Heart right ventricle (tissue), 16 donors: Measurements from ENCODE around the gene LRCH1. TPM values are rescaled to one million over a fixed set of nuclear protein-coding genes. Genes with fewer than 3 reads are reported as not detected.

Source experiments
- ATAC-seq, 8 donors: fragments of 200-7000 bp; cut with Tn5 transposase; one replicate each; pipeline ENCODE4 v1.9.1; 2020; ENCODE audit warnings: mild to moderate bottlenecking in 8 of 8, moderate library complexity in 8 of 8, moderate number of reproducible peaks in 1 of 8
- DNase-seq, 2 donors: peaks; one replicate each; pipeline ENCODE4 v3.0.0-alpha.2; 2020
- H3K27ac ChIP-seq, 10 donors: fragments of 200-600 bp; sonication (generic) in 2 of 10; one replicate each; pipeline versions ENCODE4 v1.5.0 to v1.8.0; 2020 to 2022; ENCODE audit warnings: mild to moderate bottlenecking in 3 of 10
- H3K27me3 ChIP-seq, 7 donors: fragments of 200-600 bp; one replicate each; pipeline ENCODE4 v1.8.0; 2021 to 2022; ENCODE audit warnings: mild to moderate bottlenecking in 2 of 7
- H3K36me3 ChIP-seq, 9 donors: fragments of 200-600 bp; sonication (generic) in 1 of 9; one replicate each; pipeline versions ENCODE4 v1.5.0 to v1.8.0; 2020 to 2022; ENCODE audit warnings: mild to moderate bottlenecking in 2 of 9
- H3K4me1 ChIP-seq, 9 donors: fragments of 200-600 bp; sonication (generic) in 1 of 9; one replicate each; pipeline versions ENCODE4 v1.5.0 to v1.8.0; 2020 to 2022; ENCODE audit warnings: mild to moderate bottlenecking in 4 of 9
- H3K4me3 ChIP-seq, 10 donors: fragments of 200-600 bp; sonication (generic) in 2 of 10; one replicate each; pipeline versions ENCODE4 v1.5.0 to v1.8.0; 2020 to 2022; ENCODE audit warnings: mild to moderate bottlenecking in 7 of 10, moderate library complexity in 2 of 10
- H3K9me3 ChIP-seq, 11 donors: fragments of 200-600 bp in 10 of 11; sonication (generic) in 2 of 11; one replicate each; pipeline versions ENCODE4 v1.5.0 to v1.8.0; 2013 to 2022; ENCODE audit warnings: mild to moderate bottlenecking in 2 of 11, control low read depth in 1 of 11, moderate library complexity in 1 of 11
- WGBS, 2 donors: extraction: QIAGEN DNeasy Blood & Tissue Kit; methylation state at CpG; one replicate each; pipeline ENCODE4 v1.1.7; 2013; ENCODE audit warnings: inconsistent platforms in 1 of 2; 5-methylcytosine and 5-hydroxymethylcytosine counted together
- intact Hi-C, 10 donors: fragments of 100-400 bp; cut with DNase I; formaldehyde crosslinking; loops; one replicate each; pipeline versions ENCODE4 v1.11.1 to v1.14.2; 2022
- polyA plus RNA-seq, 2 donors: library from polyadenylated mRNA; stranded (reverse); fragments of 200-250 nt; gene quantifications; one replicate each; pipeline ENCODE4 v1.2.3, GENCODE V29; 2013
- total RNA-seq, 10 donors: library from RNA; stranded (reverse); fragmentation: NEBNext Ultra II Directional in 3 of 10; extraction: Animal tissue kit (Norgen Biotek cat#: 25700) in 3 of 10; gene quantifications; one replicate each; pipeline versions ENCODE4 v1.2.1 to v1.2.4, GENCODE V29; 2021 to 2023
- TF ChIP-seq, protein P1 (sequence below), 9 donors: fragments of 200-600 bp; sonication (generic) in 2 of 9; IDR thresholded peaks; one replicate each; pipeline versions ENCODE4 v1.5.0 to v1.8.0; 2021 to 2022; ENCODE audit warnings: antibody characterized with exemption in 9 of 9, mild to moderate bottlenecking in 5 of 9, moderate library complexity in 1 of 9
- donor health status: Arrhythmogenic right ventricular cardiomyopathy.
- donor health status: ischemic (EF 13 %, LVEDD 7.1; RV severe dilation, severe dysfunction).
- donor health status: healthy with polysubstance abuse.
- donor health status: DM: no; HTN: yes; CAD: no.
- donor health status: DM: no; HTN: no; CAD: no.
- donor health status: ischemic (EF 25% LVEDD 6.9; RV normal size, moderate dysfunction).
- donor health status: ischemic (EF 25% LVEDD 5.7; RV mildly dilated, moderate dysfunction).
- donor health status: healthy.
- donor health status: DM: yes; HTN: yes; CAD: no.
- donor health status: Ischemic cardiomyopathy.
- donor health status: ischemic (EF 35%, LVEDD 5.7; RV mildly dilated, moderate dysfunction).
- donor health status: nonischemic (EF 11% LVEDD 7.7; RV severe dilation, severe dysfunction).
- donor health status: DM: yes; HTN: yes; CAD: no.
- donor health status: PGD.
- donor health status: ischemic (EF 29% LVEDD 5.4; RV normal size, mild dysfunction).
- donor health status: nonischemic (EF 23%, LVEDD 6.1; RV moderate dilation, normal function).

The LRCH1 gene
- total and polyA plus RNA-seq, 12 donors = 4.1 to 20.3 (median 13.1) TPM

DNA sequence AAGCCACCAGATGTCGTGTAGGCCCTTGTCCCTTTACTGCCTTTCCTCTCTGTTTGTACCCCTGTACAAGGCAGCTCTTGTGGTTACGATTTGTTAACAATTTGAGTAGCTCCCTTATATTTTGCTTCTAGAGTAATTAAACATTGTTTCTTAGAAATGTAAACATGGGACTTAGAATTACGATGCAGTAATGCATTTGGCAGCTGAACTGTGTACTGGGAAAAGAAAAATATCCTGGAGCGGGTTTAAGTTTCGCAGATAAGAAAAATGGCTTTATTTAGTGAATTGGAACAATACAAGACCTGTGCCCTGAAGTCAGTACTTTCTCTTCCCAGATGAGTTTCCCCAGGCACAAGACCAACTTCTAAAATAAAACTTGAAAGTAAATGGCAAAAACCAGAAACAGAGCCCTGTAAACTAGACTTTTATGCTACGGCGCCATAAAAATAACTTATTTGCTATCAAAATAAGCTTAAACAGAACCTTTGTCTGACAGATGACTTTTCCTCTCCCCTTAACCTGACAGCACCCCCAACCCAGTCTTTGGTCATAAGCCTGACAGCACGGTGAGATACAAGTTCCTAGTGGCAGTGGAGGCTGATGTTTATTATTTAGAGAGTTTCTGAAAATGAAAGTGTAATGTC is 63.0 kb downstream of the LRCH1 start:
- Histone ChIP-seq H3K36me3 (no peaks in the 10 kb centered on the region), H3K27ac (peak overlapping the region; percentile 34 to 82 (median 70)), H3K27me3 (no peaks in the 10 kb centered on the region), H3K4me3 (peak overlapping the region in 6 of 10 donors; percentile 8 to 40 (median 23)), H3K4me1 (peaks cover 2 to 77% (median 54%) of the 10 kb centered on the region in 9 donors), H3K9me3 (no peaks in the 10 kb centered on the region)
- intact Hi-C loops = loop anchor here in 2 of 10 donors (5.0 to 10.0 kb wide), 2 partner anchors 59 to 66 kb away; no protein-coding TSS in a partner anchor
- DNase-seq (no peak), ATAC-seq (peak in 5 of 8 donors; percentile 54 to 68 (median 62))
- TF ChIP-seq, protein P1, sequence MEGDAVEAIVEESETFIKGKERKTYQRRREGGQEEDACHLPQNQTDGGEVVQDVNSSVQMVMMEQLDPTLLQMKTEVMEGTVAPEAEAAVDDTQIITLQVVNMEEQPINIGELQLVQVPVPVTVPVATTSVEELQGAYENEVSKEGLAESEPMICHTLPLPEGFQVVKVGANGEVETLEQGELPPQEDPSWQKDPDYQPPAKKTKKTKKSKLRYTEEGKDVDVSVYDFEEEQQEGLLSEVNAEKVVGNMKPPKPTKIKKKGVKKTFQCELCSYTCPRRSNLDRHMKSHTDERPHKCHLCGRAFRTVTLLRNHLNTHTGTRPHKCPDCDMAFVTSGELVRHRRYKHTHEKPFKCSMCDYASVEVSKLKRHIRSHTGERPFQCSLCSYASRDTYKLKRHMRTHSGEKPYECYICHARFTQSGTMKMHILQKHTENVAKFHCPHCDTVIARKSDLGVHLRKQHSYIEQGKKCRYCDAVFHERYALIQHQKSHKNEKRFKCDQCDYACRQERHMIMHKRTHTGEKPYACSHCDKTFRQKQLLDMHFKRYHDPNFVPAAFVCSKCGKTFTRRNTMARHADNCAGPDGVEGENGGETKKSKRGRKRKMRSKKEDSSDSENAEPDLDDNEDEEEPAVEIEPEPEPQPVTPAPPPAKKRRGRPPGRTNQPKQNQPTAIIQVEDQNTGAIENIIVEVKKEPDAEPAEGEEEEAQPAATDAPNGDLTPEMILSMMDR (IDR thresholded peaks at IDR 0.05) = peak in 1 of 9 donors; percentile 6
- WGBS, 2 donors = 34 to 51% methylated on average over 8 of the region's 8 CpGs

DNA sequence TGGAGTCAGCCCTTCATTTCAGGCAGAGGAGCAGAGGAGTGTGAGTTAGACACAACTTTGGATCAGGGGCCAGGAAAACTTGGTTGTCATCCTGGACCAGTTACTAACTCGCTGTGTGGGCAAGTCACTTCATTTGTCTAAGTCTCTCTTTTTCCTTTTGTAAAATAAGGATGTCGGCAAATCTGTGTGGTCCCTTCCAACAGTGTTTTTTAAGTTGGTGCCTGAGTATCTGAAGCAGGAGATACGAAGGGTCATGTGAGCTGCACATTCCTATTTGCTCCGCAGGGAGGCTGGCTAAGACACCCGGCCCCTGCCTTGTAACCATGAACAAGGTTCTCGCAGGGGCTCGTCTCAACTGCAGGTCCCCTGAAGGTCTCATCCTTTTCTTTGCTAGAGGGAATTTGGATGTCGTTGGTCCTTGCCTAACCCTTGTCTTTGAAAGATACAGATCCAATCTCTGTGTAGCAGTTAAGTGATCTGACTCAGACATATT is 64.3 kb downstream of the LRCH1 start:
- Histone ChIP-seq H3K27me3 (no peaks in the 10 kb centered on the region), H3K4me1 (peaks cover 2 to 90% (median 65%) of the 10 kb centered on the region in 9 donors), H3K9me3 (no peaks in the 10 kb centered on the region), H3K36me3 (no peaks in the 10 kb centered on the region), H3K27ac (peak overlapping the region in 9 of 10 donors; percentile 4 to 82 (median 64)), H3K4me3 (no peak overlapping the region)
- intact Hi-C loops = loop anchor here in 2 of 10 donors (5.0 to 10.0 kb wide), 2 partner anchors 58 to 65 kb away; no protein-coding TSS in a partner anchor
- WGBS, 2 donors = 41 to 43% methylated on average over 8 of the region's 8 CpGs
- DNase-seq (no peak), ATAC-seq (peak in 6 of 8 donors; percentile 25 to 56 (median 43))
- TF ChIP-seq, protein P1 (IDR thresholded peaks at IDR 0.05) = no peak

DNA sequence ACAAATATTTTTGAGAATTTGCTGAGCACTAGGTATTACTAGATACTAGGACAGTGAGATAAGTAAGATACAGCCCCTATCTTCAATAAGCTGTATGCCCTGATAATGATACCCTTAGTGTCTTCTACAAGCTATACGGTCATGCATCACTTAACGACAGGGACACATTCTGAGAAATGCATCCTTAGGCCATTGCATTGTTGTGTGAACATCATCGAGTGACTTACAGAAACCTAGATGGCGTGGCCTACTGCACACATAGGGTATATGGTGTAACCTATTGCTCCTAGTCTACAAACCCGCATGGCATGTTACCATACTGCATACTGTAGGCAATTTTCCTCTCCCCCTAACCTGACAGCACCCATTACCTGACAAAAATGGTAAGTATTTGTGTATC is 64.9 kb downstream of the LRCH1 start:
- Histone ChIP-seq H3K27ac (peak overlapping the region in 4 of 10 donors; percentile 52 to 82 (median 75)), H3K36me3 (no peaks in the 10 kb centered on the region), H3K4me3 (no peak overlapping the region), H3K9me3 (no peaks in the 10 kb centered on the region), H3K27me3 (no peaks in the 10 kb centered on the region), H3K4me1 (peaks cover 4 to 96% (median 71%) of the 10 kb centered on the region in 9 donors)
- TF ChIP-seq, protein P1 (IDR thresholded peaks at IDR 0.05) = no peak
- 96 to 98% methylated on average over 5 of the region's 5 CpGs for WGBS, 2 donors
- ATAC-seq = no peak
- no peak for DNase-seq
- intact Hi-C loops = loop anchor here in 2 of 10 donors (5.0 to 10.0 kb wide), 2 partner anchors 57 to 64 kb away; no protein-coding TSS in a partner anchor

DNA sequence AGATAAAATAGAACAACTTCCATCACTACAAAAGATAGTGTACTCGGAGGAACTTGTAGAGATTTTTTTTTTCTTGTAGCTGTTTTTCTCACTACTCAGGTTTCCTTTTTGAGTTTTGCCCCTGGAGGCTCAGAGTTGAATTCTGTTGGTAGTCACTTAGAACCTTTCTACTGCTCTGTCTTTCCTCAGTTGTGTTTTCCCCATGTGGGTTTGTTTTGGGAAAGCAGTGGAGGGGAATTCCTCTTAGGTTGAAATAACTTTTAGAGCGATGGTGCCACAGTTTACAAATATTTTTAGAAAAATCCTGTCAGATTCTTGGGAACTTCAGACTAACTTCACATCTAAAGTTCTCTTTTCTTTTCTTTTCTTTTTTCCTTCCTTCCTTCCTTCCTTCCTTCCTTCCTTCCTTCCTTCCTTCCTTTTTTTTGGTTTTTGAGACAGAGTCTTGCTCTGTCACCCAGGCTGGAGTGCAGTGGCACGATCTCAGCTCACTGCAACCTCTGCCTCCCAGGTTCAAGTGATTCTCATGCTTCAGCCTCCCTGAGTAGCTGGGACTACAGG is 65.8 kb downstream of the LRCH1 start:
- no peak for ATAC-seq
- Histone ChIP-seq H3K27me3 (no peaks in the 10 kb centered on the region), H3K4me3 (no peak overlapping the region), H3K27ac (peak overlapping the region in 1 of 10 donors; percentile 13), H3K4me1 (peaks cover 8 to 100% (median 77%) of the 10 kb centered on the region in 9 donors), H3K9me3 (no peaks in the 10 kb centered on the region), H3K36me3 (no peaks in the 10 kb centered on the region)
- TF ChIP-seq, protein P1 (IDR thresholded peaks at IDR 0.05) = no peak
- DNase-seq = no peak
- WGBS, 2 donors = 66 to 83% methylated on average over 3 of the region's 3 CpGs
- intact Hi-C loops = loop anchor here in 2 of 10 donors (5.0 to 10.0 kb wide), 2 partner anchors 56 to 64 kb away; no protein-coding TSS in a partner anchor
